BJ (cell line): ENCODE data around the gene ADAMTSL5. TPM values are rescaled to one million over a fixed set of nuclear protein-coding genes. Genes with fewer than 3 reads are reported as not detected.

Experiments
- CTCF ChIA-PET: fragments of 350-600 bp; formaldehyde crosslinking; extraction: SDS; loops from one replicate; lab custom pipeline; 2021; ENCODE audit warnings: antibody characterized with exemption, inconsistent platforms; lab: Yijun Ruan, JAX
- POLR2A ChIA-PET: fragments of 300-600 bp; sonication (Branson Sonifier 250); formaldehyde crosslinking; extraction: SDS; loops from one replicate; lab custom pipeline; 2021; ENCODE audit warnings: antibody characterized with exemption; lab: Charles Lee
- DNase-seq: peaks from one replicate; pipeline ENCODE4 v3.0.0-alpha.2; 2011; ENCODE audit warnings: low read depth
- H3K27me3 ChIP-seq: 2 replicates; pipeline ENCODE4 v1.6.0; 2011; ENCODE audit warnings: low read length; ENCODE audit not compliant: control insufficient read depth, insufficient read depth
- H3K36me3 ChIP-seq: 2 replicates; pipeline ENCODE4 v1.5.1; 2011; ENCODE audit warnings: low read length; ENCODE audit not compliant: control insufficient read depth, insufficient read depth
- H3K4me3 ChIP-seq: 2 replicates; pipeline ENCODE4 v1.5.1; 2011; ENCODE audit warnings: low read depth, mild to moderate bottlenecking, control low read depth, low read length
- CTCF ChIP-seq: IDR thresholded peaks from 2 replicates; pipeline ENCODE4 v1.5.1; 2011; ENCODE audit warnings: low read depth, mild to moderate bottlenecking, control low read depth, inconsistent platforms, low read length, moderate library complexity; ENCODE audit not compliant: insufficient read depth
- polyA plus RNA-seq: library from polyadenylated mRNA; depleted of rRNA; stranded (reverse); fragments of >200 nt; gene quantifications from 2 replicates; pipeline ENCODE4 v1.2.3, GENCODE V29; 2011

ADAMTSL5 gene
- polyA plus RNA-seq, 1 experiment, result 21.5 TPM

- Histone ChIP-seq H3K27me3 (0 out of 2 replicates have a peak, but pooled peaks cover 8% of the 10 kb centered on the region), H3K4me3 (peak overlapping the region; percentile 11; the same call in 1 of the 2 replicates), H3K36me3 (peaks cover 2% of the 10 kb centered on the region; the same call in 1 of the 2 replicates)
- no peak for TF ChIP-seq CTCF
- CTCF ChIA-PET, result no interaction called here
- DNase-seq, result no peak
- POLR2A ChIA-PET, result no interaction called here
Measured at GRCh38 chr19:1507192-1507660, 5.6 kb downstream of the ADAMTSL5 start.

GRCh38 chr19:1505991-1506881 lies 6.6 kb downstream of the ADAMTSL5 start:
- TF ChIP-seq CTCF, result no peak
- CTCF ChIA-PET, result interaction anchor here (1.0 to 1.3 kb wide), 2 partner anchors 16 to 40 kb away, joined by 3 to 4 read pairs; partner anchors contain the start of gene REEP6
- no peak overlapping the region for H3K4me3 ChIP-seq
- DNase-seq, result no peak
- H3K36me3 ChIP-seq, result peaks cover 2% of the 10 kb centered on the region; the same call in 1 of the 2 replicates
- 0 out of 2 replicates have a peak, but pooled peaks cover 8% of the 10 kb centered on the region for H3K27me3 ChIP-seq
- POLR2A ChIA-PET, result no interaction called here

- no peak for TF ChIP-seq CTCF
- POLR2A ChIA-PET, result no interaction called here
- CTCF ChIA-PET, result interaction anchor here (1.6 kb wide), 1 partner anchor 9 kb away, joined by 4 read pairs; no protein-coding TSS in a partner anchor
- H3K36me3 ChIP-seq, result peaks cover 1% of the 10 kb centered on the region; the same call in 1 of the 2 replicates
- 0 out of 2 replicates have a peak, but pooled peaks cover 8% of the 10 kb centered on the region for H3K27me3 ChIP-seq
- H3K4me3 ChIP-seq, result no peak overlapping the region
- DNase-seq, result no peak
Measured at GRCh38 chr19:1505012-1505411, 7.8 kb downstream of the ADAMTSL5 start.

GRCh38 chr19:1503925-1504773 lies 8.7 kb downstream of the ADAMTSL5 start:
- CTCF ChIA-PET, result interaction anchor here (1.2 to 1.6 kb wide), 2 partner anchors 9 to 10 kb away, joined by 3 to 4 read pairs; no protein-coding TSS in a partner anchor
- DNase-seq, result no peak
- no peaks in the 10 kb centered on the region; the same call in 1 of the 2 replicates for H3K36me3 ChIP-seq
- no peak overlapping the region for H3K4me3 ChIP-seq
- 0 out of 2 replicates have a peak, but pooled peaks cover 8% of the 10 kb centered on the region for H3K27me3 ChIP-seq
- TF ChIP-seq CTCF, result no peak
- POLR2A ChIA-PET, result no interaction called here
